ENCODE measurements around the gene GALNT15.

- TF ChIP-seq TAF1 (IDR thresholded peaks at IDR 0.05; ENCODE audit: low read depth, low read length) (no peak), POLR2A (IDR thresholded peaks at IDR 0.05; ENCODE audit: low read depth, low read length) (no peak), POLR2AphosphoS5 (IDR thresholded peaks at IDR 0.05; ENCODE audit: low read depth, low read length) (no peak), PAX5 (IDR thresholded peaks at IDR 0.05; ENCODE audit: insufficient read depth, low read length, severe bottlenecking) (no peak), POU2F2 (IDR thresholded peaks at IDR 0.05; ENCODE audit: low read depth, low read length) (no peak), SPI1 (IDR thresholded peaks at IDR 0.05; ENCODE audit: low read depth, low read length) (no peak)
Measured at GRCh38 chr3:16186086-16186485, 11.6 kb downstream of the GALNT15 start.
